B cell (primary cell): ENCODE results near the gene CLECL1.

Experiments
- CTCF ChIP-seq: fragments of 200-600 bp; IDR thresholded peaks from one replicate; pipeline ENCODE4 v1.8.0; 2022; ENCODE audit warnings: antibody characterized with exemption, mild to moderate bottlenecking
- EZH2 ChIP-seq: IDR thresholded peaks from 2 replicates; pipeline ENCODE4 v1.6.1; 2012; ENCODE audit warnings: borderline replicate concordance, low read depth, mild to moderate bottlenecking, moderate library complexity, low read length; ENCODE audit not compliant: insufficient read depth, poor library complexity, severe bottlenecking

GRCh38 chr12:9702255-9702654 is 30.6 kb downstream of the CLECL1 start:
- no peak for TF ChIP-seq CTCF
- no peak for TF ChIP-seq EZH2
